Endothelial cell (in vitro differentiated cells): ENCODE results near the gene MTCH1. TPM values are rescaled to one million over a fixed set of nuclear protein-coding genes. Genes with fewer than 3 reads are reported as not detected.

Source experiments
- DNase-seq: peaks from one replicate; pipeline ENCODE4 v3.0.0; 2021; ENCODE audit warnings: low spot score
- H3K27ac Mint-ChIP-seq: one replicate; pipeline ENCODE4 v1.8.0; 2021; ENCODE audit warnings: mixed read lengths, inconsistent platforms; ENCODE audit not compliant: unreplicated experiment
- H3K27me3 Mint-ChIP-seq: one replicate; pipeline ENCODE4 v1.8.0; 2021; ENCODE audit warnings: mild to moderate bottlenecking, moderate library complexity, mixed read lengths, inconsistent platforms; ENCODE audit not compliant: unreplicated experiment
- H3K36me3 Mint-ChIP-seq: one replicate; pipeline ENCODE4 v1.8.0; 2021; ENCODE audit warnings: mild to moderate bottlenecking, low read depth, mixed read lengths, inconsistent platforms; ENCODE audit not compliant: unreplicated experiment
- H3K4me1 Mint-ChIP-seq: one replicate; pipeline ENCODE4 v1.8.0; 2021; ENCODE audit warnings: mild to moderate bottlenecking, mixed read lengths, inconsistent platforms; ENCODE audit not compliant: unreplicated experiment
- H3K4me3 Mint-ChIP-seq: one replicate; pipeline ENCODE4 v1.8.0; 2021; ENCODE audit warnings: mild to moderate bottlenecking, mixed read lengths, inconsistent platforms; ENCODE audit not compliant: unreplicated experiment
- H3K9me3 Mint-ChIP-seq: one replicate; pipeline ENCODE4 v1.8.0; 2021; ENCODE audit warnings: mixed read lengths, inconsistent platforms; ENCODE audit not compliant: unreplicated experiment
- long read RNA-seq: library from polyadenylated mRNA; unstranded; transcript quantifications from one replicate; pipeline ENCODE4 v2.0.0, GENCODE V29; 2020; ENCODE audit not compliant: unreplicated experiment
- total RNA-seq: library from RNA; stranded (reverse); fragmentation: NEBNext Ultra II Directional; extraction: Animal tissue kit (Norgen Biotek cat#: 25700); gene quantifications from one replicate; pipeline ENCODE4 v1.2.1, GENCODE V29; 2021; ENCODE audit not compliant: unreplicated experiment
- TF ChIP-seq, protein P1 (sequence below): fragments of 200-600 bp; sonication (generic); IDR thresholded peaks from one replicate; pipeline ENCODE4 v1.5.0; 2021; ENCODE audit warnings: antibody characterized with exemption; ENCODE audit not compliant: unreplicated experiment

MTCH1 gene
- total RNA-seq: 304 TPM
- long read RNA-seq, transcript MTCH1-202 (12 exons, 2,057 nt): minor isoform, 281 of 683 reads
- long read RNA-seq, transcript MTCH1-201 (12 exons, 2,006 nt): major isoform, 359 of 683 reads
- long read RNA-seq, partial matches to known transcripts: 6 of 683 reads
- long read RNA-seq, other reads (novel, unspliced or antisense): 34 of 683 reads

GRCh38 chr6:36985808-36986703 lies at the start of gene MTCH1:
TSS of gene MTCH1 (minus strand) at chr6:36986196. CDS start at chr6:36986173, 23 bp downstream.
- H3K9me3 Mint-ChIP-seq: no peaks in the 10 kb centered on the region
- peak within 1 kb of the TSS; percentile 96 for H3K27ac Mint-ChIP-seq
- peak within 1 kb of the TSS; percentile 99 for H3K4me3 Mint-ChIP-seq
- DNase-seq: peak; percentile 92
- TF ChIP-seq, protein P1, sequence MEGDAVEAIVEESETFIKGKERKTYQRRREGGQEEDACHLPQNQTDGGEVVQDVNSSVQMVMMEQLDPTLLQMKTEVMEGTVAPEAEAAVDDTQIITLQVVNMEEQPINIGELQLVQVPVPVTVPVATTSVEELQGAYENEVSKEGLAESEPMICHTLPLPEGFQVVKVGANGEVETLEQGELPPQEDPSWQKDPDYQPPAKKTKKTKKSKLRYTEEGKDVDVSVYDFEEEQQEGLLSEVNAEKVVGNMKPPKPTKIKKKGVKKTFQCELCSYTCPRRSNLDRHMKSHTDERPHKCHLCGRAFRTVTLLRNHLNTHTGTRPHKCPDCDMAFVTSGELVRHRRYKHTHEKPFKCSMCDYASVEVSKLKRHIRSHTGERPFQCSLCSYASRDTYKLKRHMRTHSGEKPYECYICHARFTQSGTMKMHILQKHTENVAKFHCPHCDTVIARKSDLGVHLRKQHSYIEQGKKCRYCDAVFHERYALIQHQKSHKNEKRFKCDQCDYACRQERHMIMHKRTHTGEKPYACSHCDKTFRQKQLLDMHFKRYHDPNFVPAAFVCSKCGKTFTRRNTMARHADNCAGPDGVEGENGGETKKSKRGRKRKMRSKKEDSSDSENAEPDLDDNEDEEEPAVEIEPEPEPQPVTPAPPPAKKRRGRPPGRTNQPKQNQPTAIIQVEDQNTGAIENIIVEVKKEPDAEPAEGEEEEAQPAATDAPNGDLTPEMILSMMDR: no peak
- H3K36me3 Mint-ChIP-seq: peaks cover 14% of the 10 kb centered on the region
- peaks cover 31% of the 10 kb centered on the region for H3K4me1 Mint-ChIP-seq
- H3K27me3 Mint-ChIP-seq: peaks cover 14% of the 10 kb centered on the region

GRCh38 chr6:37033819-37034795 lies 48.1 kb upstream of the MTCH1 start:
- no peak overlapping the region for H3K4me3 Mint-ChIP-seq
- no peak overlapping the region for H3K27ac Mint-ChIP-seq
- TF ChIP-seq, protein P1: no peak
- peaks cover 7% of the 10 kb centered on the region for H3K27me3 Mint-ChIP-seq
- H3K4me1 Mint-ChIP-seq: no peaks in the 10 kb centered on the region
- no peaks in the 10 kb centered on the region for H3K9me3 Mint-ChIP-seq
- no peak for DNase-seq
- H3K36me3 Mint-ChIP-seq: no peaks in the 10 kb centered on the region

DNA sequence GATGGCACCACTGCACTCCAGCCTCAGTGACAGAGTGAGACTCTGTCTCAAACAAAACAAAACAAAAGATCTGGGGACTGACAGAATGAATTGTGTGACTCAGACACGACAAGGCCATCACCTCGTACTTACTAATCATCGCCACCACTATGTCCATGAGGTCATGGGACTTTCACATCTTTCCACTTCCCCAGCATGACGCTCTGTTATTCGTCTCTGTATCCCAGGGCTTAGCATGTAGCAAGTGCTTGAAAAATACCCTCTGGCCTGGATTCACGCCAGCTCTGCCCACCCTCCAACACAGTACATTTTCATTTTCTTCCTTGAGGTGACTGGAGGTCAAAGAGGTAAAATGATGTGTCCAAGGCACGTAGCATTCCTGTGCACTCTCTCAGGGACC lies 47.3 kb upstream of the MTCH1 start:
- no peaks in the 10 kb centered on the region for H3K36me3 Mint-ChIP-seq

DNA sequence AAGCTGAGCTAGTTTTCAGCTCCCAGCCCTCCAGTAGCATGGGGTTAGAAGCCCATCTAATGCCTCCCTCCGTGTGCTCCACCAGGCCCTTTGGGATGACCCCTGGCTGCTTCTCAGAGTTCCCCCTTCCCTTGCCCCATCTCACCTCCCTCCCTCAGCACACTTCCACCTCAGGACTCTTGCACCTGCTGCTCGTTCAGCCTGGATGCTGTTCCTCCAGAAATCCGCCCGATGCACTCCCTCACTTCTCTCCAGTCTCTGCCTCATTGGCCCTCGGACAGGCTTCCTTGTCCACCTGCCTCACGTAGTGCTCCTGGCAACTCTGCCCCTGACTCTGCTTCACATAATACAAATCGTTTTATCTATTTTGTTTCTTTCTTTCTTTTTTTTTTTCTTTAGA lies 46.2 kb upstream of the MTCH1 start:
- no peak overlapping the region for H3K27ac Mint-ChIP-seq
- H3K36me3 Mint-ChIP-seq: no peaks in the 10 kb centered on the region
- no peaks in the 10 kb centered on the region for H3K9me3 Mint-ChIP-seq
- TF ChIP-seq, protein P1: no peak
- H3K4me3 Mint-ChIP-seq: no peak overlapping the region
- peaks cover 7% of the 10 kb centered on the region for H3K27me3 Mint-ChIP-seq
- H3K4me1 Mint-ChIP-seq: no peaks in the 10 kb centered on the region
- no peak for DNase-seq

More for the DNA sequence above, 47.3 kb upstream of the MTCH1 start:
- no peaks in the 10 kb centered on the region for H3K9me3 Mint-ChIP-seq
- H3K27me3 Mint-ChIP-seq: peaks cover 7% of the 10 kb centered on the region
- no peaks in the 10 kb centered on the region for H3K4me1 Mint-ChIP-seq
- DNase-seq: no peak
- TF ChIP-seq, protein P1: no peak
- H3K27ac Mint-ChIP-seq: no peak overlapping the region
- no peak overlapping the region for H3K4me3 Mint-ChIP-seq
